RWPE1 (cell line): ENCODE data around the gene DLGAP1.

Experiments used
- CTCF ChIA-PET: fragments of 350-600 bp; sonication (Branson Sonifier 250); formaldehyde crosslinking; extraction: SDS; loops from one replicate; lab custom pipeline; 2021; lab: Yijun Ruan, JAX
- POLR2A ChIA-PET: fragments of 400-600 bp; formaldehyde crosslinking; extraction: SDS; loops from one replicate; lab custom pipeline; 2020; ENCODE audit warnings: antibody characterized with exemption; ENCODE audit not compliant: low non-redundant PET; lab: Yijun Ruan, JAX
- DNase-seq: peaks from one replicate; pipeline ENCODE4 v3.0.0; 2012; ENCODE audit warnings: low spot score
- H3K27ac ChIP-seq: fragments of 450-650 bp; 2 replicates; pipeline ENCODE4 v1.5.1; 2017
- TF ChIP-seq, protein P1 (sequence below): fragments of 450-650 bp; conservative IDR thresholded peaks from 2 replicates; pipeline ENCODE4 v1.5.1; 2017; ENCODE audit warnings: low read depth, mild to moderate bottlenecking

The DLGAP1 gene

DNA sequence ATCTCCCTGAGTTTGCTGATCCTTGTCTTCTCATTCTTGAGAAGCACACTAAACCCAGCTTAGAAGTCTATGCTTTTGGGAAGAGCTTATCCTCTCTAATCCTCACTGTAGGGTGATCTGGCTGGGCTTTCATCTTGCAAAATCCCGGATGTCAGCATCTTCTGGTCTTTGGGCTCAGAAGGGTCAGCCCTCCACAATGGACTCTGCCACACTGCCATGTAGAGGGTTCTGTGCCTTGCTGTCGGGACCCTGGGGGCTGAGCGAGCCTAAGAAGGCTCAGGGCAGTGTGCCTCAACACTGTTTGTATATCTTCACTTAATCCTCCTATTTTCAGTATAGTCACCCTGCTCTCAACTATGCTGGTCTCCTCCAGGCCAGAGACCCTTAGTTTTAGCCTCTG lies 902.8 kb downstream of the DLGAP1 start:
- ChIA-PET POLR2A (no interaction called here), CTCF (interaction anchor here (0.6 kb wide), 2 partner anchors 190 to 555 kb away, joined by 3 to 8 read pairs; no protein-coding TSS in a partner anchor)
- TF ChIP-seq, protein P1, sequence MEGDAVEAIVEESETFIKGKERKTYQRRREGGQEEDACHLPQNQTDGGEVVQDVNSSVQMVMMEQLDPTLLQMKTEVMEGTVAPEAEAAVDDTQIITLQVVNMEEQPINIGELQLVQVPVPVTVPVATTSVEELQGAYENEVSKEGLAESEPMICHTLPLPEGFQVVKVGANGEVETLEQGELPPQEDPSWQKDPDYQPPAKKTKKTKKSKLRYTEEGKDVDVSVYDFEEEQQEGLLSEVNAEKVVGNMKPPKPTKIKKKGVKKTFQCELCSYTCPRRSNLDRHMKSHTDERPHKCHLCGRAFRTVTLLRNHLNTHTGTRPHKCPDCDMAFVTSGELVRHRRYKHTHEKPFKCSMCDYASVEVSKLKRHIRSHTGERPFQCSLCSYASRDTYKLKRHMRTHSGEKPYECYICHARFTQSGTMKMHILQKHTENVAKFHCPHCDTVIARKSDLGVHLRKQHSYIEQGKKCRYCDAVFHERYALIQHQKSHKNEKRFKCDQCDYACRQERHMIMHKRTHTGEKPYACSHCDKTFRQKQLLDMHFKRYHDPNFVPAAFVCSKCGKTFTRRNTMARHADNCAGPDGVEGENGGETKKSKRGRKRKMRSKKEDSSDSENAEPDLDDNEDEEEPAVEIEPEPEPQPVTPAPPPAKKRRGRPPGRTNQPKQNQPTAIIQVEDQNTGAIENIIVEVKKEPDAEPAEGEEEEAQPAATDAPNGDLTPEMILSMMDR = no peak
- H3K27ac ChIP-seq = no peak overlapping the region
- no peak for DNase-seq

DNA sequence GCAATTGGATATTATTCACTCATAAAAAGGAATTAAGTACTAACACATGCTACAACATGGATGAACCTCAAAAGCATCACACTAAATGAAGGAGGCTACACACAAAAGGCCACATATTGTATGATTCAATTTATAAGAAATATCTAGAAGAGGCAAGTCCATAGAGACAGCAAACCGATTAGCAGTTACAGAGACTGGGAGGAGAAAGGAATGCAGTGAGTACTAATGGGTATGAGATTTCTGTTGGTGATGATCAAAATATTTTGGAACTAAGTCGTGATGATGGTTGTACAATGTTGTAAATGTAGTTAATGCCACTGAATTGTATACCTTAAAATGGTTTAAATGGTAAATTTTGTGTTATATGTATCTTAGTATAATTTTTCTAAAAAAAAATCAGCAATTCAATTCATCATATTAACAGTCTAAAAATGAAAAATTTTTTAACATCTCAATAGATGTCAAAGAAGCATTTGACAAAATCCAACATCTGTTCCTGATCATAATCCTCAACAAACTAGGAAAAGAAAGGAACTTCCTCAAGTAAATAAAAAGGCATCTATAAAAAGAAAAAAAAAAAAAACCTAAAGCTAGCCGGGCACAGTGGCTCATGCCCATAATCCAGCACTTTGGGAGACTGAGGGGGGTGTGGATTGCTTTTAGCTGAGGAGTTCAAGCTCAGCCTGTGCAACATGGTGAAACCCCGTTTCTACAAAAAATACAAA lies 907.1 kb downstream of the DLGAP1 start:
- TF ChIP-seq, protein P1 = no peak
- H3K27ac ChIP-seq = no peak overlapping the region
- ChIA-PET POLR2A (no interaction called here), CTCF (interaction anchor here (0.7 kb wide), 1 partner anchor 22 kb away, joined by 3 read pairs; no protein-coding TSS in a partner anchor)
- no peak for DNase-seq

DNA sequence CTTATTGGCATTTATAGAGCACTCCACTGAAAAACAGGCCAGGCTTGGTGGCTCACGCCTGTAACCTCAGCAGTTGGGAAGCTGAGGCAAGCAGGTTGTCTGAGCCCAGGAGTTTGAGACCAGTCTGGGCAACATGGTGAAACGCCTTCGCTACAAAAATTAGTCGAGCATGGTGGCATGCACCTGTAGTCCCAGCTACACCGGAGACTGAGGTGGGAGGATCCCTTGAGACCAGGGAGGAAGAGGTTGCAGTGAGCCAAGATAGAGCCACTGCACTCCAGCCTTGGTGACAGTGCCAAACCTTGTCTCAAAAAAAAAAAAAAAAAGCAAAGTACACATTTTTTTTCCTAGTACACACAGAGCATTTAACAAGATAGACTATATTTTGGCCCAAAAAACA lies 909.0 kb downstream of the DLGAP1 start:
- TF ChIP-seq, protein P1 = no peak
- DNase-seq = no peak
- CTCF ChIA-PET = interaction anchor here (0.6 kb wide), 3 partner anchors 14 to 107 kb away, joined by 3 to 5 read pairs (median 3); no protein-coding TSS in a partner anchor
- H3K27ac ChIP-seq = no peak overlapping the region
- POLR2A ChIA-PET = no interaction called here

DNA sequence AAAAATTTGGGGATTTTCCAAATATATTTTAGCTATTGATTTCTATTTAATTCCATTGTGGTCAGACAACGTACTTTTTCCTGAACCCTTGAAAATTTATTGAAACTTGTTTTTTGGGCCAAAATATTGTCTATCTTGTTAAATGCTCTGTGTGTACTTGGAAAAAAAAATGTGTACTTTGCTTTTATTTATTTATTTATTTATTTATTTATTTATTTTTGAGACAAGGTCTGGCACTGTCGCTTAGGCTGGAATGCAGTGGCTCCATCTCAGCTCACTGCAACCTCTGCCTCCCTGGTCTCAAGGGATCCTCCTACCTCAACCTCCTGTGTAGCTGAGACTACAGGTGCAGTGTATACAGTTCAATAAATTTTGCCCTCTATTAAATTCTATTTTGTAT lies 910.6 kb downstream of the DLGAP1 start:
- CTCF ChIA-PET = interaction anchor here (0.6 kb wide), 1 partner anchor 12 kb away, joined by 3 read pairs; no protein-coding TSS in a partner anchor
- POLR2A ChIA-PET = interaction anchor here (0.6 kb wide), 1 partner anchor 176 kb away, joined by 4 read pairs; no protein-coding TSS in a partner anchor
- TF ChIP-seq, protein P1 = no peak

DNA sequence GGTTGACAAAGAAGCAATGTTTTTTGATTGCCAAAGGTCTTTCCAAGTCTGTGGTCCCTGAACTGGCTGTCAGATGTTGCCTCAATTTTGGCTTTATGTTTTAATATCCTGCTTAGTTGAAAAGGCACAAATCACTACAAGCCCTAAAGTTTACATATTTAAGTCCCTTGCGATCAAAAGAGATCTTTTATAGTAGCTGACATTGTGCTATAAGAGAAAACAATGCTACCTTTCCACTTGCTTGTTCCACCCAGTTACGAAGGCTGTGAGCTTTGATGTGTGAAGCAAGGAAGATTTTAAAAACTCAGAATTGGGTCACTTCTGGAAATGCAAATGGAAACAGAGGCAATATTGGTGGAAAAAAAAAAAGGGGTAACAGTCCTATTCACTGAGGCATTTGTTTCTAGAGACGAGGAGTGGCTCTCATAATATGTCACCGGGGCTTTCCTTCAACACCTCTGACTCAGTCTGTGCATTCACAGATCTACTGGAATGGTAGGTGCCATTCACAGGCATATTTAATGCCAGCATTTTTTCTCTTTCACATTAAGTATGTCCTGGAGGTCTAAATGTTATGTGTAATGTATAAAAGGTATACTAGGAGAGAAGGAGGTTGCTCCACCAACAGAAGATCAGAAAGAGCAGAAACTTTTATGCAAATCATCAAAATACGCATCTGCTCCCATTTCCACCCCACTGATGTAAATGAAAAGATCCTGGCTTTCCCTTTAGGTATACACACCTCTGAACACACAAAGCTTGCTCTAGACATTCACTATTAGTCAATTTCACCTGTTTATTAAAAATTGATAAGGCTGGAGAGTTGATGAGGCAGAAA lies 913.3 kb downstream of the DLGAP1 start:
- DNase-seq = no peak
- TF ChIP-seq, protein P1 = no peak
- no peak overlapping the region for H3K27ac ChIP-seq
- ChIA-PET CTCF (interaction anchor here (0.6 to 0.7 kb wide), 3 partner anchors 15 to 1228 kb away, joined by 3 to 4 read pairs (median 3); no protein-coding TSS in a partner anchor), POLR2A (interaction anchor here (0.6 kb wide), 1 partner anchor 15 kb away, joined by 5 read pairs; no protein-coding TSS in a partner anchor)

More for the DNA sequence above, 910.6 kb downstream of the DLGAP1 start:
- DNase-seq = no peak
- no peak overlapping the region for H3K27ac ChIP-seq
